HepG2 (cell line): Measurements from ENCODE around the gene SLC22A23. TPM values are rescaled to one million over a fixed set of nuclear protein-coding genes. Genes with fewer than 3 reads are reported as not detected.

Experiments
- DRAP1 ChIP-seq: IDR thresholded peaks from 2 replicates; pipeline ENCODE4 v1.6.1; 2016; ENCODE audit warnings: missing genetic modification reagents, missing compliant biosample characterization
- EED ChIP-seq: sonication (generic); formaldehyde crosslinking; IDR thresholded peaks from 2 replicates; pipeline ENCODE4 v1.5.0; 2020; ENCODE audit warnings: mild to moderate bottlenecking, missing genetic modification reagents
- FUBP1 ChIP-seq: sonication (generic); formaldehyde crosslinking; IDR thresholded peaks from 2 replicates; pipeline ENCODE4 v1.5.1; 2020; ENCODE audit warnings: missing genetic modification reagents, mild to moderate bottlenecking, borderline replicate concordance
- HCFC1 ChIP-seq: fragments of 150-350 bp; IDR thresholded peaks from 2 replicates; pipeline ENCODE4 v1.6.1; 2014; ENCODE audit warnings: low read depth, low read length
- MXD3 ChIP-seq: IDR thresholded peaks from 2 replicates; pipeline ENCODE4 v1.6.1; 2016; ENCODE audit warnings: mild to moderate bottlenecking, missing biosample characterization, missing genetic modification reagents
- NBN ChIP-seq: fragments of 450-650 bp; conservative IDR thresholded peaks from 2 replicates; pipeline ENCODE4 v1.6.1; 2017
- NFKB2 ChIP-seq: sonication (generic); formaldehyde crosslinking; IDR thresholded peaks from 2 replicates; pipeline ENCODE4 v1.4.0; 2020; ENCODE audit warnings: missing genetic modification reagents, borderline replicate concordance
- NFYC ChIP-seq: IDR thresholded peaks from 2 replicates; pipeline ENCODE4 v1.6.1; 2016; ENCODE audit warnings: missing genetic modification reagents, missing compliant biosample characterization
- NKX3-1 ChIP-seq: sonication (generic); formaldehyde crosslinking; IDR thresholded peaks from 2 replicates; pipeline ENCODE4 v1.5.0; 2020; ENCODE audit warnings: missing genetic modification reagents
- RERE ChIP-seq: IDR thresholded peaks from 2 replicates; pipeline ENCODE4 v1.6.1; 2016; ENCODE audit warnings: low read depth, missing genetic modification reagents, missing compliant biosample characterization
- SRSF1 ChIP-seq: fragments of 200-400 bp; formaldehyde crosslinking; optimal IDR thresholded peaks from 2 replicates; pipeline ENCODE3; 2017; ENCODE audit warnings: mild to moderate bottlenecking, low read depth, low read length, moderate library complexity
- STAT6 ChIP-seq: sonication (generic); formaldehyde crosslinking; IDR thresholded peaks from 2 replicates; pipeline ENCODE4 v1.4.0; 2020; ENCODE audit warnings: missing genetic modification reagents, mild to moderate bottlenecking, borderline replicate concordance
- TGIF2 ChIP-seq: IDR thresholded peaks from 2 replicates; pipeline ENCODE4 v1.6.1; 2016; ENCODE audit warnings: control low read depth, missing compliant biosample characterization
- U2AF1 ChIP-seq: fragments of 200-400 bp; formaldehyde crosslinking; optimal IDR thresholded peaks from 2 replicates; pipeline ENCODE3; 2017; ENCODE audit warnings: mild to moderate bottlenecking, low read depth, low read length
- ZFP37 ChIP-seq: sonication (generic); formaldehyde crosslinking; IDR thresholded peaks from 2 replicates; pipeline ENCODE4 v1.4.0; 2020; ENCODE audit warnings: missing genetic modification reagents, borderline replicate concordance
- ZNF205 ChIP-seq: IDR thresholded peaks from 2 replicates; pipeline ENCODE4 v1.6.1; 2018; ENCODE audit warnings: missing biosample characterization, missing genetic modification reagents
- ZNF549 ChIP-seq: sonication (generic); formaldehyde crosslinking; IDR thresholded peaks from 2 replicates; pipeline ENCODE4 v1.5.0; 2020; ENCODE audit warnings: missing genetic modification reagents
- ZNF773 ChIP-seq: sonication (generic); formaldehyde crosslinking; IDR thresholded peaks from 2 replicates; pipeline ENCODE4 v1.4.0; 2020; ENCODE audit warnings: missing genetic modification reagents, borderline replicate concordance
- ZNF775 ChIP-seq: sonication (generic); formaldehyde crosslinking; IDR thresholded peaks from 2 replicates; pipeline ENCODE4 v1.4.0; 2020; ENCODE audit warnings: missing genetic modification reagents, mild to moderate bottlenecking, moderate library complexity, borderline replicate concordance
- ZNF839 ChIP-seq: sonication (generic); formaldehyde crosslinking; IDR thresholded peaks from 2 replicates; pipeline ENCODE4 v1.4.0; 2020; ENCODE audit warnings: missing genetic modification reagents, mild to moderate bottlenecking, borderline replicate concordance
- polyA plus RNA-seq, 8 experiments: library from polyadenylated mRNA; depleted of rRNA in 3 of 8; stranded (reverse) in 7 of 8; unstranded in 1 of 8; fragments of >200 nt; fragmentation: Illumina TruSeq in 4 of 8; extraction: Trizol in 4 of 8; gene quantifications; 2 replicates each; pipeline versions ENCODE4 v1.2.1 to v1.2.3, GENCODE V29; 2011 to 2016; ENCODE audit warnings: low read depth in 4 of 8, missing spikeins in 1 of 8, mixed read lengths in 1 of 8; ENCODE audit not compliant: insufficient read depth in 1 of 8
- total RNA-seq, 5 experiments: library from RNA; depleted of rRNA; stranded (reverse); fragments of >200 nt; fragmentation: Illumina TruSeq; extraction: Trizol; gene quantifications; 2 replicates each; pipeline ENCODE4 v1.2.3, GENCODE V29; 2016; ENCODE audit warnings: low read depth in 1 of 5

The SLC22A23 gene
- total and polyA plus RNA-seq, 2 of the 13 experiments (the other 11 are each of a cell fraction or from before 2014, with no cell fraction given), result 11.8 to 17.5 TPM

- TF ChIP-seq STAT6 (CRISPR knock-in tag), result no peak
- TF ChIP-seq U2AF1, result no peak
- TF ChIP-seq ZNF205 (CRISPR knock-in tag), result 0 out of 2 replicates have a peak, but pooled peaks have one; percentile 72
- no peak for TF ChIP-seq EED (CRISPR knock-in tag)
- TF ChIP-seq NFKB2 (CRISPR knock-in tag), result no peak
- TF ChIP-seq ZNF773 (CRISPR knock-in tag), result no peak
- TF ChIP-seq SRSF1, result no peak
- no peak for TF ChIP-seq NFYC (CRISPR knock-in tag)
- peak; percentile 36; the same call in 1 of the 2 replicates for TF ChIP-seq DRAP1 (CRISPR knock-in tag)
- TF ChIP-seq ZNF839, result no peak
- TF ChIP-seq HCFC1, result no peak
- no peak for TF ChIP-seq ZNF549 (CRISPR knock-in tag)
- no peak for TF ChIP-seq RERE (CRISPR knock-in tag)
- no peak for TF ChIP-seq NKX3-1 (CRISPR knock-in tag)
- TF ChIP-seq MXD3 (CRISPR knock-in tag), result peak; percentile 34; the same call in 1 of the 2 replicates
- TF ChIP-seq NBN, result no peak
- TF ChIP-seq TGIF2 (CRISPR knock-in tag), result no peak
- no peak for TF ChIP-seq ZFP37
- no peak for TF ChIP-seq ZNF775
- TF ChIP-seq FUBP1, result no peak
These were observed 197.3 kb downstream of the SLC22A23 start (continued) for GRCh38 chr6:3259491-3259958.
